HG02588 (cell line): ENCODE data around the gene PCDHA9.
"Not testable (repeated sequence)": the region's sequence is repeated elsewhere in the genome, so short reads cannot be mapped to it uniquely, and the experiment has no call there.

ENCODE experiments used
- ATAC-seq: cut with Tn5 transposase; IDR thresholded peaks from one replicate; pipeline ENCODE4 v1.9.1; 2021; ENCODE audit warnings: mild to moderate bottlenecking, moderate library complexity; ENCODE audit not compliant: unreplicated experiment

PCDHA9 gene

DNA sequence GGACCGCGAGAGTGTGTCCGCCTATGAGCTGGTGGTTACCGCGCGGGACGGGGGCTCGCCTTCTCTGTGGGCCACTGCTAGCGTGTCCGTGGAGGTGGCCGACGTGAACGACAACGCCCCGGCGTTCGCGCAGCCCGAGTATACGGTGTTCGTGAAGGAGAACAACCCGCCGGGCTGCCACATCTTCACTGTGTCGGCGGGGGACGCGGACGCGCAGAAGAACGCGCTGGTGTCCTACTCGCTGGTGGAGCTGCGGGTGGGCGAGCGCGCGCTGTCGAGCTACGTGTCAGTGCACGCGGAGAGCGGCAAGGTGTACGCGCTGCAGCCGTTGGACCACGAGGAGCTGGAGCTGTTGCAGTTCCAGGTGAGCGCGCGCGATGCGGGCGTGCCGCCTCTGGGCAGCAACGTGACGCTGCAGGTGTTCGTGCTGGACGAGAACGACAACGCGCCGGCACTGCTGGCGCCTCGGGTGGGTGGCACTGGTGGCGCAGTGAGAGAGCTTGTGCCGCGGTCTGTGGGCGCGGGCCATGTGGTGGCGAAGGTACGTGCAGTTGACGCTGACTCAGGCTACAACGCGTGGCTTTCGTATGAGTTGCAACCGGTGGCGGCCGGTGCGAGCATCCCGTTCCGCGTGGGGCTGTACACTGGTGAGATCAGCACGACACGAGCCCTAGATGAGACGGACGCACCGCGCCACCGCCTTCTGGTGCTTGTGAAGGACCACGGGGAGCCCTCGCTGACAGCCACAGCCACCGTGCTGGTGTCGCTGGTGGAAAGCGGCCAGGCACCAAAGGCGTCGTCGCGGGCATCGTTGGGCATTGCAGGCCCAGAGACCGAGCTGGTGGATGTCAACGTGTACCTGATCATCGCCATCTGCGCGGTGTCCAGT is 12.3 kb upstream of the PCDHA9 start:
- no peak for ATAC-seq

DNA sequence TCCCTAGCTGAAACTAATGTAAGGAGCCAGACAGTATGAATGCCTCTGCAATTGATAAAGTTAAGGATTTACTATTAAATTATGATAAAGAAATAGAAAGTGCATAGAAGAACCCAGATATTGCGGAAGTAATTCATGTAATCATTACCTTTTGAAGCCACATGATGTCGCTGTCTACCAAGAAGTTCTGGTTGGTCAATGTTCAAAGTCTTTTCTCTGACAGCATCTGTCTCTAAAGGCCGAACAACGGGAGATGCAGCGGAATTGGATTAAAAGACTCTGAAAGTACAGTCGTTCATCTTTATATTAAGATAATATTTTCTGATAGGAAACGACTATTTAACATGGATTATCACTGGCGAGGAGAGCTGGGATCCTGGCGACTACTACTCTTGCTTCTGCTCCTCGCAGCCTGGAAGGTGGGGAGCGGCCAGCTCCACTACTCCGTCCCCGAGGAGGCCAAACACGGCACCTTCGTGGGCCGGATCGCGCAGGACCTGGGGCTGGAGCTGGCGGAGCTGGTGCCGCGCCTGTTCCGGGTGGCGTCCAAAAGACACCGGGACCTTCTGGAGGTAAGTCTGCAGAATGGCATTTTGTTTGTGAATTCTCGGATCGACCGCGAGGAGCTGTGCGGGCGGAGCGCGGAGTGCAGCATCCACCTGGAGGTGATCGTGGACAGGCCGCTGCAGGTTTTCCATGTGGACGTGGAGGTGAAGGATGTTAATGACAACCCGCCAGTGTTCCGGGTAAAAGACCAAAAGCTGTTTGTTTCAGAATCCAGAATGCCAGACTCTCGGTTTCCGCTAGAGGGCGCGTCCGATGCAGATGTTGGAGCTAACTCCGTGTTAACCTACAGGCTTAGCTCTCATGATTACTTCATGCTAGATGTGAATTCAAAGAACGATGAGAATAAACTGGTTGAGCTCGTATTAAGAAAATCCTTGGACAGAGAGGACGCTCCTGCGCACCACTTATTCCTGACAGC is 6.9 kb upstream of the PCDHA9 start, which contains the start of gene PCDHA8:
Gene PCDHA8, plus strand, starts transcription at position 210 of the 985 bp plus-strand sequence. Its CDS starts 135 bp downstream, at position 345.
- ATAC-seq = no peak

DNA sequence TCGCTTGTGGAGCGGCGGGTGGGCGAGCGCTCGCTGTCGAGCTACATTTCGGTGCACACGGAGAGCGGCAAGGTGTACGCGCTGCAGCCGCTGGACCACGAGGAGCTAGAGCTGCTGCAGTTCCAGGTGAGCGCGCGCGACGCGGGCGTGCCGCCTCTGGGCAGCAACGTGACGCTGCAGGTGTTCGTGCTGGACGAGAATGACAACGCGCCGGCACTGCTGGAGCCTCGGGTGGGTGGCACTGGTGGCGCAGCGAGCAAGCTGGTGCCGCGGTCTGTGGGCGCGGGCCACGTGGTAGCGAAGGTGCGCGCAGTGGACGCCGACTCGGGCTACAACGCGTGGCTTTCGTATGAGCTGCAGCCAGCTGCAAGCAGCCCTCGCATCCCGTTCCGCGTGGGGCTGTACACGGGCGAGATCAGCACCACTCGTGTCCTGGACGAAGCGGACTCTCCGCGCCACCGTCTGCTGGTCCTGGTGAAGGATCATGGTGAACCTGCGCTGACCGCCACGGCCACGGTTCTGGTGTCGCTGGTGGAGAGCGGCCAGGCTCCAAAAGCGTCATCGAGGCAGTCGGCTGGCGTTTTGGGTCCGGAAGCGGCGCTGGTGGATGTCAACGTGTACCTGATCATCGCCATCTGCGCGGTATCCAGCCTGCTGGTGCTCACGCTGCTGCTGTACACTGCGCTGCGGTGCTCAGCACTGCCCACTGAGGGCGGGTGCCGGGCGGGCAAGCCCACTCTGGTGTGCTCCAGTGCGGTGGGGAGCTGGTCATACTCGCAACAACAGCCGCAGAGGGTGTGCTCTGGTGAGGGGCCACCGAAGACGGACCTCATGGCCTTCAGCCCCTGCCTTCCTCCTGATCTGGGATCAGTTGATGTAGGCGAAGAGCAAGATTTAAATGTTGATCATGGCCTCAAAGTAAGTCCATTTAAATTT is 5.1 kb upstream of the PCDHA9 start:
- no peak for ATAC-seq

DNA sequence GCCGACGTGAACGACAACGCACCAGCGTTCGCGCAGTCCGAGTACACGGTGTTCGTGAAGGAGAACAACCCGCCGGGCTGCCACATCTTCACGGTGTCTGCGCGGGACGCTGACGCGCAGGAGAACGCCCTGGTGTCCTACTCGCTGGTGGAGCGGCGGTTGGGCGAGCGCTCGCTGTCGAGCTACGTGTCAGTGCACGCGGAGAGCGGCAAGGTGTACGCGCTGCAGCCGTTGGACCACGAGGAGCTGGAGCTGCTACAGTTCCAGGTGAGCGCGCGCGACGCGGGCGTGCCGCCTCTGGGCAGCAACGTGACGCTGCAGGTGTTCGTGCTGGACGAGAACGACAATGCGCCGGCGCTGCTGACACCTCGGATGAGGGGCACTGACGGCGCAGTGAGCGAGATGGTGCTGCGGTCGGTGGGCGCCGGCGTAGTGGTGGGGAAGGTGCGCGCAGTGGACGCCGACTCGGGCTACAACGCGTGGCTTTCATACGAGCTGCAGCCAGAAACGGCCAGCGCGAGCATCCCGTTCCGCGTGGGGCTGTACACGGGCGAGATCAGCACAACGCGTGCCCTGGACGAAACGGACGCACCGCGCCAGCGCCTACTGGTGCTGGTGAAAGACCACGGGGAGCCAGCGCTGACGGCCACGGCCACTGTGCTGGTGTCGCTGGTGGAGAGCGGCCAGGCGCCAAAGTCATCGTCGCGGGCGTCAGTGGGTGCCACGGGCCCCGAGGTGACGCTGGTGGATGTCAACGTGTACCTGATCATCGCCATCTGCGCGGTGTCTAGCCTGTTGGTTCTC is 1.9 kb downstream of the PCDHA9 start:
- not testable (repeated sequence) for ATAC-seq

DNA sequence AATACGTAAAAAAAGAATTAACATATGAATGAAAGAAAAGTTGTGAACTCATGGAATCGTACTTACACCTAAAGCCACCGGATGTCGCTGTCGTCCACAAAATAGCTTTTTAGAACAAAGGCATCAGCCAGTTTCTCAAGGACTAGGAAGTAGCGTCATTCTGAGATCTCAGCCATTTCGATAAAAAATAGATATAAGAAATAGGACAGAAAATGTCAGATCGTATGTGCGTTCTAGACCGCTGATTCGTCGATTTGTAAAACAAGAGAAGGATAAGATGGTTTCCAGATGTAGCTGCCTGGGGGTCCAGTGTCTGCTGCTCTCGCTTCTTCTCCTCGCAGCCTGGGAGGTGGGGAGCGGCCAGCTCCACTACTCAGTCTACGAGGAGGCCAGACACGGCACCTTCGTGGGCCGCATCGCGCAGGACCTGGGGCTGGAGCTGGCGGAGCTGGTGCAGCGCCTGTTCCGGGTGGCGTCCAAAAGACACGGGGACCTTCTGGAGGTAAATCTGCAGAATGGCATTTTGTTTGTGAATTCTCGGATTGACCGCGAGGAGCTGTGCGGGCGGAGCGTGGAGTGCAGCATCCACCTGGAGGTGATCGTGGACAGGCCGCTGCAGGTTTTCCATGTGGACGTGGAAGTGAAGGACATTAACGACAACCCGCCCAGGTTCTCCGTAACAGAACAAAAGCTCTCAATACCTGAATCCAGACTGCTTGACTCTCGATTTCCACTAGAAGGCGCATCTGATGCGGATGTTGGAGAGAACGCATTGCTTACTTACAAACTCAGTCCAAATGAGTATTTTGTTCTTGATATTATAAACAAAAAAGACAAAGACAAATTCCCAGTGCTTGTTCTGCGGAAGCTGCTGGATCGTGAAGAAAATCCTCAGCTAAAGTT is 7.8 kb downstream of the PCDHA9 start, which contains the start of gene PCDHA10:
Gene PCDHA10, plus strand, starts transcription at position 126 of the 903 bp plus-strand sequence. Its CDS starts 152 bp downstream, at position 278.
- ATAC-seq = no peak

DNA sequence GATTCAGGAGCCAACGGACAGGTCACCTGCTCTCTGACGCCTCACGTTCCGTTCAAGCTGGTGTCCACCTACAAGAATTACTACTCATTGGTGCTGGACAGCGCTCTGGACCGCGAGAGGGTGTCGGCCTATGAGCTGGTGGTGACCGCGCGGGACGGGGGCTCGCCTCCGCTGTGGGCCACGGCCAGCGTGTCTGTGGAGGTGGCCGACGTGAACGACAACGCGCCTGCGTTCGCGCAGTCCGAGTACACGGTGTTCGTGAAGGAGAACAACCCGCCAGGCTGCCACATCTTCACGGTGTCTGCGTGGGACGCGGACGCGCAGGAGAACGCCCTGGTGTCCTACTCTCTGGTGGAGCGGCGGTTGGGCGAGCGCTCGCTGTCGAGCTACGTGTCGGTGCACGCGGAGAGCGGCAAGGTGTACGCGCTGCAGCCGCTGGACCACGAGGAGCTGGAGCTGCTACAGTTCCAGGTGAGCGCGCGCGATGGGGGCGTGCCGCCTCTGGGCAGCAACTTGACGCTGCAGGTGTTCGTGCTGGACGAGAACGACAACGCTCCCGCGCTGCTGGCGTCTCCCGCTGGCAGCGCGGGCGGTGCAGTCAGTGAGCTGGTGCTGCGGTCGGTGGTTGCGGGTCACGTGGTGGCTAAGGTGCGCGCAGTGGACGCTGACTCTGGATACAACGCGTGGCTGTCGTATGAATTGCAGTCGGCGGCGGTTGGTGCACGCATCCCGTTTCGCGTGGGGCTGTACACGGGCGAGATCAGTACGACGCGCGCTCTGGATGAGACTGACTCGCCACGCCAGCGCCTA is 9.2 kb downstream of the PCDHA9 start:
- ATAC-seq = no peak

DNA sequence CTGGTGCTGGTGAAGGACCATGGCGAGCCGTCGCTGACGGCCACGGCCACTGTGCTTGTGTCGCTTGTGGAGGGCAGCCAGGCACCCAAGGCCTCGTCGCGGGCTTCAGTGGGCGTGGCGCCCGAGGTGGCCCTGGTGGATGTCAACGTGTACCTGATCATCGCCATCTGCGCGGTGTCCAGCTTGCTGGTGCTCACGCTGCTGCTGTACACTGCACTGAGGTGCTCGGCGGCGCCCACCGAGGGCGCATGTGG is 9.7 kb downstream of the PCDHA9 start:
- ATAC-seq = no peak

DNA sequence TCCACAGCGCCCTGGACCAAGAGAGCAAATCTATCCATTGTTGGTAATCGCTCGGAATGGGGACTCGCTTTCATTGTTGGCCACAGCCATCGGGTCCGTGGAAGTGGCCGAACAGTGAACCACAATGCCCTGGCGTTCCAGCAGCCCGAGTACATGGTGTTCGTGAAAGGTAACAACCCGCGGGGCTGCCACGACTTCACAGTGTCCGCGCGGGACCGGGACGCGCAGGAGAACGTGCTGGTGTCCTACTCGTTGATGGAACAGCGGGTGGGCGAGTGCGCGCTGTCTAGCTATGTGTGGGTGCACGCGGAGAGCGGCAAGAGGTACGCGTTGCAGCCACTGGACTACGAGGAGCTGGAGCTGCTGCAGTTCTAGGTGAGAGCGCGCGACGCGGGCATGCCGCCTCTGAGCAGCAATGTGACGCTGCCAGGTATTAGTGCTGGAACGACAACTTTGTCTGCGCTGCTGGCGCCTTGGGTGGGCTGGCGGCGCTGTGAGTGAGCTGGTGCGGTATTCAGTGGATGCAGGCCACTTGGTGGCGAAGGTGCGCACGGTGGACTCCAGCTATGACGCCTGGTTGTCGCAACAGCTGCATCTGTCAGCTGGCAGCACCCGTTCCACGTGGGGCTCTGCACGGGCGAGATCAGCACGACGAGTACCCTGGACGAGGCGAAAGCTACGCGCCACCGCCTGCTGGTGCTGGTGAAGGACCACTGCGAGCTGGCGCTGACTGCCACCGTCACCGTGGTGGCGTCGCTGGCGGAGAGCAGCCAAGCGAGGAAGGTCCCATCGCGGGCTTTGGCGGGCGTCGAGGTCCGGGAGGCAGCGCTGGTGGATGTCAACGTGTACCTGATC is 14.5 kb downstream of the PCDHA9 start:
- no peak for ATAC-seq

DNA sequence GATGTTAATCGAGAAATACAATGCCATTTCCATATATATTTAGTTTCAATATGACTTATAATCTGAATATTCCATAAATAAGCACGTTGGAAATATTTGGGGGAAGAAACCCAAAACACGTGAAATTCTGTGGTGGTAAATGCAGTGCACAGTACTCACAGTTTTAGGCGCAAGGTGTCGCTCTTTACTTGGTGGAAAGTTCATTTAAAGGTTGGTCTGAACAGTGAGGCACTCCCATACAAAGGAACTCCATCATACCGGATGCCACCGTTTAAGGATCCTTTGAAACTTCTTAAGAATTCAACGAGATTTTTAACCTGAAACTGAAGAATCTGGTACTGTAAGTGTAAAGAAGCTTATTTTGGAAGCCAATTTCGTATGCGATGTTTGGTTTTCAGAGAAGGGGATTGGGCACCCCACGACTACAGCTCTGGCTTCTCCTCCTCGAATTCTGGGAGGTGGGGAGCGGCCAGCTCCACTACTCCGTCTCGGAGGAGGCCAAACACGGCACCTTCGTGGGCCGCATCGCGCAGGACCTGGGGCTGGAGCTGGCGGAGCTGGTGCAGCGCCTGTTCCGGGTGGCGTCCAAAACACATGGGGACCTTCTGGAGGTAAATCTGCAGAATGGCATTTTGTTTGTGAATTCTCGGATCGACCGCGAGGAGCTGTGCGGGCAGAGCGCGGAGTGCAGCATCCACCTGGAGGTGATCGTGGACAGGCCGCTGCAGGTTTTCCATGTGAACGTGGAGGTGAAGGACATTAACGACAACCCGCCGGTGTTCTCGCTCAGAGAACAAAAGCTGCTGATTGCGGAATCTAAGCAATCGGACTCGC is 20.8 kb downstream of the PCDHA9 start, which contains the start of gene PCDHA11:
Gene PCDHA11, plus strand, starts transcription at position 237 of the 834 bp plus-strand sequence. Its CDS starts 147 bp downstream, at position 384.
- ATAC-seq = no peak

DNA sequence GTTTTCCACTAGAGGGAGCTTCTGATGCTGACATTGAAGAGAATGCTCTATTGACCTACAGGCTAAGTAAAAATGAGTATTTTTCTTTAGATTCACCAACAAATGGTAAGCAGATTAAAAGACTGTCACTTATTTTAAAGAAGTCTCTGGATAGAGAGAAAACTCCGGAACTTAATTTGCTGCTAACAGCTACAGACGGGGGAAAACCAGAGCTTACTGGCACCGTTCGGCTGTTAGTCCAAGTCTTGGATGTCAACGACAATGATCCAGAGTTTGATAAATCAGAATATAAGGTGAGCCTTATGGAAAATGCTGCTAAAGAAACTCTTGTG is 21.3 kb downstream of the PCDHA9 start:
- no peak for ATAC-seq

DNA sequence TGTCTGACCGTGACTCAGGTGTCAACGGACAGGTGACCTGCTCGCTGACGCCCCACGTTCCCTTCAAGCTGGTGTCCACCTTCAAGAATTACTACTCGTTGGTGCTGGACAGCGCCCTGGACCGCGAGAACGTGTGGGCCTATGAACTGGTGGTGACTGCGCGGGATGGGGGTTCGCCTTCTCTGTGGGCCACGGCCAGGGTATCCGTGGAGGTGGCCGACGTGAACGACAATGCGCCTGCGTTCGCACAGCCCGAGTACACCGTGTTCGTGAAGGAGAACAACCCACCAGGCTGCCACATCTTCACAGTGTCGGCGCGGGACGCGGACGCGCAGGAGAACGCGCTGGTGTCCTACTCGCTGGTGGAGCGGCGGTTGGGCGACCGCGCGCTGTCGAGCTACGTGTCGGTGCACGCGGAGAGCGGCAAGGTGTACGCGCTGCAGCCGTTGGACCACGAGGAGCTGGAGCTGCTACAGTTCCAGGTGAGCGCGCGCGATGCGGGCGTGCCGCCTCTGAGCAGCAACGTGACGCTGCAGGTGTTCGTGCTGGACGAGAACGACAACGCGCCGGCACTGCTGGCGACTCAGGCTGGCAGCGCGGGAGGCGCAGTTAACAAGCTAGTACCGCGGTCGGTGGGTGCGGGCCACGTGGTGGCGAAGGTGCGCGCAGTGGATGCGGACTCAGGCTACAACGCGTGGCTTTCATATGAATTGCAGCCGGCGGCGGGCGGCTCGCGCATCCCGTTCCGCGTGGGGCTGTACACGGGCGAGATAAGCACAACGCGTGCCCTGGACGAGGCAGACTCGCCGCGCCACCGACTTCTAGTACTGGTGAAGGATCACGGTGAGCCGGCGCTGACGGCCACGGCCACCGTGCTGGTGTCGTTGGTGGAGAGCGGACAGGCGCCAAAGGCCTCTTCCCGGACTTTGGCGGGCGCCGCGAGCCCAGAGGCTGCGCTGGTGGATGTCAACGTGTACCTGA is 22.3 kb downstream of the PCDHA9 start:
- no peak for ATAC-seq

DNA sequence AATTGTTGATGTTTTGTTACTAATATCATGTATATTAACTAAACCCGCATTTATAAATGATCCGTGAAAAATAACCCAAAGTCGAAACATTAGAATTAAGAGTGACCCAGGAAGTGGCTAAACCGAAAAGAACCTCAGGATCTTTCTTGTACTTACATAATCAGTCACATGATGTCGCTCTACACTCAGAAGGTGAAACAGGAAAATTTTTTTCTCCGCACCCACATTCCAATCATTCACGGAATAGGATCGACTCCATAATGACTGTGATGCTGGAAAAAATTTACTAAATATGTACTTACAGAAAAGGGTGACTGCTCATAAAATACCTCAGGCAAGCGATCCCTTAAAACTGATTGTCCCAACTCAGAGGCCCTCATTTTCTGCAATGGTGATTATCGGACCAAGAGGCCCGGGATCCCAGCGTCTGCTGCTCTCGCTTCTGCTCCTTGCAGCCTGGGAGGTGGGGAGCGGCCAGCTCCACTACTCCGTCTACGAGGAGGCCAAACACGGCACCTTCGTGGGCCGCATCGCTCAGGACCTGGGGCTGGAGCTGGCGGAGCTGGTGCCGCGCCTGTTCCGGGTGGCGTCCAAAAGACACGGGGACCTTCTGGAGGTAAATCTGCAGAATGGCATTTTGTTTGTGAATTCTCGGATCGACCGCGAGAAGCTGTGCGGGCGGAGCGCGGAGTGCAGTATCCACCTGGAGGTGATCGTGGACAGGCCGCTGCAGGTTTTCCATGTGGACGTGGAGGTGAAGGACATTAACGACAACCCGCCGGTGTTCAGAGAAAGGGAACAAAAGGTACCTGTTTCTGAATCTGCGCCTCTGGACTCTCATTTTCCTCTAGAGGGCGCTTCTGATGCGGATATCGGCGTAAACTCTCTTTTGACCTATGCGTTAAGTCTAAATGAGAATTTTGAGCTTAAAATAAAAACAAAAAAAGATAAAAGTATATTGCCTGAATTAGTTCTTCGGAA is 27.2 kb downstream of the PCDHA9 start, which contains the start of gene PCDHA12:
Gene PCDHA12, plus strand, starts transcription at position 224 of the 981 bp plus-strand sequence. Its CDS starts 165 bp downstream, at position 389.
- no peak for ATAC-seq

DNA sequence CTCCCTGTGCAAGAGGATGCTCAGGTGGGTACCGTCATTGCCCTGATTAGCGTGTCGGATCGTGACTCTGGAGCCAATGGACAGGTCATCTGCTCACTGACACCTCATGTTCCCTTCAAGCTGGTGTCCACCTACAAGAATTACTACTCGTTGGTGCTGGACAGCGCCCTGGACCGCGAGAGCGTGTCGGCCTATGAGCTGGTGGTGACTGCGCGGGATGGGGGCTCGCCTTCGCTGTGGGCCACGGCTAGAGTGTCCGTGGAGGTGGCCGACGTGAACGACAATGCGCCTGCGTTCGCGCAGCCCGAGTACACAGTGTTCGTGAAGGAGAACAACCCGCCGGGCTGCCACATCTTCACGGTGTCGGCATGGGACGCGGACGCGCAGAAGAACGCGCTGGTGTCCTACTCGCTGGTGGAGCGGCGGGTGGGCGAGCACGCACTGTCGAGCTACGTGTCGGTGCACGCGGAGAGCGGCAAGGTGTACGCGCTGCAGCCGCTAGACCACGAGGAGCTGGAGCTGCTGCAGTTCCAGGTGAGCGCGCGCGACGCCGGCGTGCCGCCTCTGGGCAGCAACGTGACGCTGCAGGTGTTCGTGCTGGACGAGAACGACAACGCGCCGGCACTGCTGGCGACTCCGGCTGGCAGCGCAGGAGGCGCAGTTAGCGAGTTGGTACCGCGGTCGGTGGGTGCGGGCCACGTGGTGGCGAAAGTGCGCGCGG is 28.5 kb downstream of the PCDHA9 start:
- not testable (repeated sequence) for ATAC-seq
